ENCODE measurements around the gene XAB2. TPM values are rescaled to one million over a fixed set of nuclear protein-coding genes. Genes with fewer than 3 reads are reported as not detected.

Gene XAB2
- total and polyA plus RNA-seq, 2 donors (not counting 3 experiments of a cell fraction or from before 2014, with no cell fraction given) = 37.3 to 47.6 TPM

- Histone ChIP-seq H3K27me3 (ENCODE audit: control insufficient read depth in 2 of 2, insufficient read depth in 2 of 2, low read length in 2 of 2) (no peaks in the 10 kb centered on the region), H3K27ac (ENCODE audit: insufficient read depth, low read depth, low read length) (no peak overlapping the region), H2AFZ (ENCODE audit: low read depth, low read length) (no peak overlapping the region), H3K36me3 (ENCODE audit: control insufficient read depth in 2 of 2, extremely low read depth in 1 of 2, insufficient read depth in 2 of 2, low read length in 2 of 2) (no peaks in the 10 kb centered on the region), H3K4me3 (replicated peaks in 1 of 3; ENCODE audit: insufficient read depth in 1 of 3, low read depth in 1 of 3, low read length in 3 of 3) (no peak overlapping the region), H3K4me1 (ENCODE audit: control insufficient read depth, extremely low read depth, insufficient read depth, low read length) (no peaks in the 10 kb centered on the region), H3K9ac (replicated peaks; ENCODE audit: extremely low read depth, insufficient read depth, low read length) (no peak overlapping the region), H4K20me1 (replicated peaks; ENCODE audit: control insufficient read depth, extremely low read depth, insufficient read depth, low read length) (no peaks in the 10 kb centered on the region), H3K9me1 (replicated peaks; ENCODE audit: control insufficient read depth, extremely low read depth, insufficient read depth, low read length) (no peaks in the 10 kb centered on the region), H3K9me3 (replicated peaks; ENCODE audit: control insufficient read depth, insufficient read depth, low read length) (no peaks in the 10 kb centered on the region), H3K4me2 (ENCODE audit: insufficient read depth, low read length) (no peak overlapping the region), H3K79me2 (ENCODE audit: control insufficient read depth, insufficient read depth, low read length) (no peaks in the 10 kb centered on the region)
- no peak for TF ChIP-seq MYC (IDR thresholded peaks at IDR 0.05; ENCODE audit: low read depth, low read length)
- BruUV-seq (replicated peaks) = no TSS peak
- dilution Hi-C loops (cut with MboI; ENCODE audit: extremely low pct_ligation_motif_present, low sequenced_read_pairs) (no loop called here), intact Hi-C loops (cut with micrococcal nuclease) (no loop called here)
- CTCF ChIA-PET = no interaction called here
- no peak for DNase-seq (ENCODE audit: low read depth, low spot score)
- POLR2A ChIA-PET = no interaction called here
- no peak for FAIRE-seq
These were observed 53.8 kb downstream of the XAB2 start for GRCh38 chr19:7575434-7576040.

DNA sequence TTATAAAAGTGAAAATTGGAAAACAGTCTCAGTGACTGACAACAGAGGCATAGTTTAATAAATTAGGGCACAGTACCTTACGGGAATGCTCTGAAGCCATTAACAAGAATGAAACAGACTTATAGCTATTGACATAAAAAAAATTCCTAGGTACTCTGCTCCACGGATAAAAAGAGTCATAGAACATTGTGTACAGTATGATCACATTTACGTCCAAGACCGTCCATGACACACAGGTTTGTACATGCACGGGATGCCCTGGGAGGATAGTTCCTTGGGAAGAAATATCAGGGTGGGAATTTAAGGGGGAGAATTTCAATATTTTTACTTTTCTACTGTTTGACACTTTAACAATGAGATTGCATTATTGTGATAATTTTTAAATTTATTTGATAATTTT lies 58.6 kb downstream of the XAB2 start:
- no peaks in the 10 kb centered on the region for H3K9me1 ChIP-seq (replicated peaks; ENCODE audit: control insufficient read depth, extremely low read depth, insufficient read depth, low read length)
- no TSS peak for BruUV-seq (replicated peaks)
- ChIA-PET CTCF (interaction anchor here (1.4 kb wide), 1 partner anchor 110 kb away, joined by 3 read pairs; the partner anchor contains the start of gene TRAPPC5), POLR2A (no interaction called here)
- H3K4me2 ChIP-seq (ENCODE audit: insufficient read depth, low read length) = no peak overlapping the region
- H3K27me3 ChIP-seq (ENCODE audit: control insufficient read depth in 2 of 2, insufficient read depth in 2 of 2, low read length in 2 of 2) = no peaks in the 10 kb centered on the region
- intact Hi-C loops (cut with micrococcal nuclease) = no loop called here
- H3K79me2 ChIP-seq (ENCODE audit: control insufficient read depth, insufficient read depth, low read length) = no peaks in the 10 kb centered on the region
- H3K27ac ChIP-seq (ENCODE audit: insufficient read depth, low read depth, low read length) = no peak overlapping the region
- H3K4me1 ChIP-seq (ENCODE audit: control insufficient read depth, extremely low read depth, insufficient read depth, low read length) = no peaks in the 10 kb centered on the region
- FAIRE-seq (no peak), DNase-seq (ENCODE audit: low read depth, low spot score) (no peak)
- no peaks in the 10 kb centered on the region for H4K20me1 ChIP-seq (replicated peaks; ENCODE audit: control insufficient read depth, extremely low read depth, insufficient read depth, low read length)
- H3K4me3 ChIP-seq (replicated peaks in 1 of 3; ENCODE audit: insufficient read depth in 1 of 3, low read depth in 1 of 3, low read length in 3 of 3) = no peak overlapping the region
- H3K9ac ChIP-seq (replicated peaks; ENCODE audit: extremely low read depth, insufficient read depth, low read length) = no peak overlapping the region
- TF ChIP-seq POLR2AphosphoS5 (IDR thresholded peaks at IDR 0.05; ENCODE audit: insufficient read depth, low read depth, low read length) (no peak), JUN (IDR thresholded peaks at IDR 0.05; ENCODE audit: borderline replicate concordance, insufficient read depth, insufficient read length, low read depth) (no peak), FOS (IDR thresholded peaks at IDR 0.05; ENCODE audit: borderline replicate concordance, insufficient read depth, low read length) (no peak)
- dilution Hi-C loops (cut with MboI; ENCODE audit: extremely low pct_ligation_motif_present, low sequenced_read_pairs) = no loop called here
- no peak overlapping the region for H2AFZ ChIP-seq (ENCODE audit: low read depth, low read length)
- no peaks in the 10 kb centered on the region for H3K9me3 ChIP-seq (replicated peaks; ENCODE audit: control insufficient read depth, insufficient read depth, low read length)
- no peaks in the 10 kb centered on the region for H3K36me3 ChIP-seq (ENCODE audit: control insufficient read depth in 2 of 2, extremely low read depth in 1 of 2, insufficient read depth in 2 of 2, low read length in 2 of 2)

Small RNAs within 50 kb of the gene (microRNA-seq; reads per million reads assigned to microRNA genes)
- not detected for gene MIR6792 (ENCODE audit: borderline number of aligned reads, borderline replicate concordance)

Small RNAs within 50 kb of the gene (small RNA-seq; reads per million reads assigned to genes)
- gene MIR6792 (ENCODE audit: insufficient read depth, insufficient read length, low read depth, low replicate concordance) = not detected

Other genes with a start within 250 kb of the XAB2 start
- 1.3 and 1.6 TPM in 2 replicates for gene PEX11G, start 140.5 kb downstream of the XAB2 start, total RNA-seq
- 1.9 and 2.4 TPM in 2 replicates for gene PEX11G, start 140.5 kb downstream of the XAB2 start, polyA plus RNA-seq
- 51.2 and 52.1 TPM in 2 replicates for gene ZNF358, start 113.4 kb downstream of the XAB2 start, total RNA-seq
- 83.2 and 90.6 TPM in 2 replicates for gene ZNF358, start 113.4 kb downstream of the XAB2 start, polyA plus RNA-seq
- 23.0 and 26.9 TPM in 2 replicates for gene MCOLN1, start 106.9 kb downstream of the XAB2 start, total RNA-seq
- gene MCOLN1, start 106.9 kb downstream of the XAB2 start, polyA plus RNA-seq = 60.9 and 84.6 TPM in 2 replicates
- 163 and 164 TPM in 2 replicates for gene PNPLA6, start 93.8 kb downstream of the XAB2 start, total RNA-seq
- 106 and 117 TPM in 2 replicates for gene PNPLA6, start 93.8 kb downstream of the XAB2 start, polyA plus RNA-seq
- gene CAMSAP3, start 33.7 kb downstream of the XAB2 start, total RNA-seq = 0.16 and 0.22 TPM in 2 replicates
- gene CAMSAP3, start 33.7 kb downstream of the XAB2 start, polyA plus RNA-seq = 0.11 TPM in 2 replicates
- 162 and 172 TPM in 2 replicates for gene PET100, start 248 bp upstream of the XAB2 start, total RNA-seq
- gene PET100, start 248 bp upstream of the XAB2 start, polyA plus RNA-seq = 55.0 and 59.0 TPM in 2 replicates
- gene PCP2, start 4.2 kb upstream of the XAB2 start, total RNA-seq = not detected in 2 replicates
- not detected in 2 replicates for gene PCP2, start 4.2 kb upstream of the XAB2 start, polyA plus RNA-seq
- gene STXBP2, start 7.6 kb upstream of the XAB2 start, total RNA-seq = 70.0 and 87.6 TPM in 2 replicates
- gene STXBP2, start 7.6 kb upstream of the XAB2 start, polyA plus RNA-seq = 104 and 105 TPM in 2 replicates
- not detected in 2 replicates for gene RETN, start 39.5 kb upstream of the XAB2 start, total RNA-seq
- gene RETN, start 39.5 kb upstream of the XAB2 start, polyA plus RNA-seq = not detected in 2 replicates
- not detected in 2 replicates for gene MCEMP1, start 47.5 kb upstream of the XAB2 start, total RNA-seq
- not detected in 2 replicates for gene MCEMP1, start 47.5 kb upstream of the XAB2 start, polyA plus RNA-seq
- 148 and 172 TPM in 2 replicates for gene TRAPPC5, start 51.3 kb upstream of the XAB2 start, total RNA-seq
- 114 and 212 TPM in 2 replicates for gene TRAPPC5, start 51.3 kb upstream of the XAB2 start, polyA plus RNA-seq
- not detected in 2 replicates for gene FCER2, start 72.6 kb upstream of the XAB2 start, total RNA-seq
- gene FCER2, start 72.6 kb upstream of the XAB2 start, polyA plus RNA-seq = not detected in 2 replicates
- gene CLEC4G, start 102.6 kb upstream of the XAB2 start, total RNA-seq = not detected in 2 replicates
- not detected in 2 replicates for gene CLEC4G, start 102.6 kb upstream of the XAB2 start, polyA plus RNA-seq
- not detected in 2 replicates for gene CD209, start 118.0 kb upstream of the XAB2 start, total RNA-seq
- gene CD209, start 118.0 kb upstream of the XAB2 start, polyA plus RNA-seq = not detected in 2 replicates
- gene CLEC4M, start 133.7 kb upstream of the XAB2 start, total RNA-seq = 0.23 and 0.46 TPM in 2 replicates
- gene CLEC4M, start 133.7 kb upstream of the XAB2 start, polyA plus RNA-seq = 1.0 and 1.1 TPM in 2 replicates
- 13.5 and 18.3 TPM in 2 replicates for gene EVI5L, start 200.7 kb upstream of the XAB2 start, total RNA-seq
- gene EVI5L, start 200.7 kb upstream of the XAB2 start, polyA plus RNA-seq = 11.9 and 15.8 TPM in 2 replicates
- gene PRR36, start 244.8 kb upstream of the XAB2 start, total RNA-seq = not detected in 2 replicates
- 0.05 TPM in 1 of 2 replicates, not detected in the other for gene PRR36, start 244.8 kb upstream of the XAB2 start, polyA plus RNA-seq

Data from endothelial cell of umbilical vein (primary cell).